Activated T-helper 17 cell treated with anti-CD3 and anti-CD28 coated beads, Interleukin-2, amount 50 U/mL, for 72 hours (primary cell): ENCODE data around the gene SYPL2. TPM values are rescaled to one million over a fixed set of nuclear protein-coding genes. Genes with fewer than 3 reads are reported as not detected.
A peak's percentile ranks its signal among the peaks of the same experiment; 100 is the strongest.

Experiments
- ATAC-seq: fragments of 150-1000 bp; cut with Tn5 transposase; replicated peaks from 2 replicates; pipeline ENCODE4 v1.10.0; 2021; ENCODE audit warnings: mild to moderate bottlenecking, moderate library complexity
- H3K27ac Mint-ChIP-seq: one replicate; pipeline ENCODE4 v1.8.0; 2022; ENCODE audit warnings: mixed read lengths
- H3K27me3 Mint-ChIP-seq: one replicate; pipeline ENCODE4 v1.8.0; 2022; ENCODE audit warnings: mixed read lengths
- H3K36me3 Mint-ChIP-seq: one replicate; pipeline ENCODE4 v1.8.0; 2022; ENCODE audit warnings: low read depth, mild to moderate bottlenecking, mixed read lengths
- H3K4me1 Mint-ChIP-seq: one replicate; pipeline ENCODE4 v1.8.0; 2022; ENCODE audit warnings: mixed read lengths
- H3K4me3 Mint-ChIP-seq: one replicate; pipeline ENCODE4 v1.8.0; 2022; ENCODE audit warnings: mild to moderate bottlenecking, mixed read lengths
- H3K9me3 Mint-ChIP-seq: one replicate; pipeline ENCODE4 v1.8.0; 2022; ENCODE audit warnings: mixed read lengths
- total RNA-seq, 2 donors: library from RNA; stranded (reverse); gene quantifications; one replicate each; pipeline ENCODE4 v1.2.3, GENCODE V29; 2022

Gene SYPL2
- total RNA-seq, 2 donors from 2014 or later = not detected

DNA sequence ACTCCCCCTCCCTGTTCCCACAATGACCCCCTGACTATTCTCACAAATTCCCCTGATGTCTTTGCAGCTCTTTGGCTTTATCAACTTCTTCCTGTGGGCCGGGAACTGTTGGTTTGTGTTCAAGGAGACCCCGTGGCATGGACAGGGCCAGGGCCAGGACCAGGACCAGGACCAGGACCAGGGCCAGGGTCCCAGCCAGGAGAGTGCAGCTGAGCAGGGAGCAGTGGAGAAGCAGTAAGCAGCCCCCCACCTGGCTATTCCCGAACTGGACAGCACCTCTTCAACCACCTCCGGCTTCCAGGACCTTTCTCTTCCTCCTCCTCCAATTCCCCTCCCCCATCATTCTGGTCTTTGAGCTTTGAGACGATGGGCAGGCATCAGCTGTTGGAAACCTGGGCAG, 13.0 kb downstream of the SYPL2 start:
- ATAC-seq = no peak
- Mint-ChIP-seq H3K9me3 (no peaks in the 10 kb centered on the region), H3K36me3 (no peaks in the 10 kb centered on the region), H3K4me3 (no peak overlapping the region), H3K27ac (peak overlapping the region; percentile 43), H3K27me3 (peaks cover 10% of the 10 kb centered on the region), H3K4me1 (peaks cover 14% of the 10 kb centered on the region)

GRCh38 chr1:109479901-109480300, 13.6 kb downstream of the SYPL2 start:
- Mint-ChIP-seq H3K27me3 (peaks cover 10% of the 10 kb centered on the region), H3K9me3 (no peaks in the 10 kb centered on the region), H3K27ac (peak overlapping the region; percentile 43), H3K4me3 (no peak overlapping the region), H3K36me3 (no peaks in the 10 kb centered on the region), H3K4me1 (peaks cover 16% of the 10 kb centered on the region)
- ATAC-seq = no peak

DNA sequence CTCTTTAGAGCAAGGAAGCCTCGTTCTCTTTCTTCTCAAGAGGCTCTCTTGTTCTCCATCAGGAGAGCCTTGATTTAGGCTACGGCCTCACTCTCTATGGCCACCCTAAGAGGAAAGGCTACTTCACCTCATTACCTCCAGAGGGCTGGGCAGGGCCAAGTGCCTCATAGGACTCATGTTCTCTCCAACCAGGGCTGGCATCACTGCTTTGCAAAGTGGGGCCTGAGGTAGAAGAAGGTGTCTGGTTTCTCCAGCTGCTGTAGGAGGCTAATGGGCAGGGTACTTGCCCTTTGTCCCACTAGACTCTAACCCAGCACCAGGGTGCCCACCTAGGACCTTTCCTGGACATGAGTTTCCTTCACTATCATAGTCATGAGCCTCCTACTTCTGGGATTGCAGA, 15.3 kb downstream of the SYPL2 start:
- no peak for ATAC-seq
- no peaks in the 10 kb centered on the region for H3K27me3 Mint-ChIP-seq
- peaks cover 28% of the 10 kb centered on the region for H3K4me1 Mint-ChIP-seq
- no peak overlapping the region for H3K4me3 Mint-ChIP-seq
- no peak overlapping the region for H3K27ac Mint-ChIP-seq
- H3K9me3 Mint-ChIP-seq = no peaks in the 10 kb centered on the region
- peaks cover 7% of the 10 kb centered on the region for H3K36me3 Mint-ChIP-seq

DNA sequence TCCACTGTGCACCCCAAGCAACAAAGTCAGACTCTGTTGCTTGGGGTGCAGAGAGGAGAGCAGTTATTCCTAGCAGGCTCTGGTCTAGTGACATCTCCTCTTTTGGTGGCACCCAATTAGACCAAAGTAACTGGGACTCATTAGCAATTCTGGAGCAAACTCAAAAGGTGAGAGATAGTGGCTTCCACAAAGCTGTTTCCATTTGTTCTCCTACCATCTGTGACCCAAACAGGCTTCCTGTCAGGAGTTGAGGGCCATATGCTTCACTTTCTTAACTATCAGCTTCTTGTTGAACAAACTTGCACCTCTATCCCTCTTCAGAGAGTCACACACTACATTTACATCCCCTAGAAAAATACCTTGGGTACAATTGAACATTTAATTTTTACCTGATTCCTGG, 15.9 kb downstream of the SYPL2 start:
- Mint-ChIP-seq H3K36me3 (peaks cover 10% of the 10 kb centered on the region), H3K27ac (peak overlapping the region; percentile 92), H3K4me1 (peaks cover 29% of the 10 kb centered on the region), H3K4me3 (peak overlapping the region; percentile 91), H3K27me3 (no peaks in the 10 kb centered on the region), H3K9me3 (no peaks in the 10 kb centered on the region)
- no peak for ATAC-seq

GRCh38 chr1:109482791-109483671, 16.7 kb downstream of the SYPL2 start:
- H3K27ac Mint-ChIP-seq = peak overlapping the region; percentile 92
- no peaks in the 10 kb centered on the region for H3K9me3 Mint-ChIP-seq
- peak overlapping the region; percentile 91 for H3K4me3 Mint-ChIP-seq
- peaks cover 17% of the 10 kb centered on the region for H3K36me3 Mint-ChIP-seq
- H3K4me1 Mint-ChIP-seq = peaks cover 29% of the 10 kb centered on the region
- no peaks in the 10 kb centered on the region for H3K27me3 Mint-ChIP-seq
- ATAC-seq = peak; percentile 51

DNA sequence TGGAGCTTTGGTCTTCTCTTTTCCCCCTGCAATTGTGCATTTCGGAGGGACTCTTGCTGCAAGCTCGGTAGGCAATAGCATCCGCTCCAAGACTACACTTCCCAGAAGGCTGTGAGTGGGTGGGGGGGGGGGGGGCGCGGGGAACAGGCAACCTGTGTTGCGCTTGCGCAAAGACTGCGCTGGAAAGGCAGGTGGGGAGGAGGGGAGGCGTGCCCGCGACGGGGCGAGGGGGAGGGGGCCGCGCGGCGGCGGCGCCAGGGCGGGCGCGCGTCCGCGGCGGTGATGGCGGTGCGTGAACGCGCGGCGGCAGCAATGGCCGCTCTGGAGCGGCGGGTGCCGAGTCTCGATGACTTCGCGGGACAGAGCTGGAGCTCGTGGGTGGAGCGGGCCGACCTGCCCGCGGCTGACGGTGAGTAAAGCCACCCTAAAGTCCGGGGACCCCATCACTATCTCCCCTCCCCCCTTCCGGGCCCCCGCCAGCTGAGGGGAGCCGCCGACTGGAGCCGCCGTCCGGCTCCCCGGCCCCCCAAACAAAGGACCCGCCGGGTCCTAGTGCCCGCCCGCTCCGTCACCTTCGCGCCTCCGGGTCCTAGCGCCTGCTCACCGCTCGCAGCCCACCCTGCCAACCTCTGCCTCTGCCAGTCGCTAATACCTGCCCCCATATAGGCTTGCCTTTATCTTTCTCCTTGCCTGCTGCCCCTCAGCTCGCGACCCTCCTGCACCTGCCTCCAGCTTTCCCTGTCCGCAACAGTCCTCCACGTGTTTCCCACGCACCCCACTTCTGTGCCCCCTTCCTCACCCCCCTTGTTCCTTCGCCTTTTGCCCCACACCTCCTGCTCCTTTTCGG, 17.5 kb downstream of the SYPL2 start, which contains the start of gene ATXN7L2:
ATXN7L2 (plus strand) TSS at position 234 of the 847 bp plus-strand sequence; CDS start at position 283, 49 bp downstream.
- ATAC-seq = peak; percentile 77
- H3K27me3 Mint-ChIP-seq = no peaks in the 10 kb centered on the region
- H3K27ac Mint-ChIP-seq = peak within 1 kb of the TSS; percentile 92
- H3K4me1 Mint-ChIP-seq = peaks cover 27% of the 10 kb centered on the region
- no peaks in the 10 kb centered on the region for H3K9me3 Mint-ChIP-seq
- peaks cover 26% of the 10 kb centered on the region for H3K36me3 Mint-ChIP-seq
- H3K4me3 Mint-ChIP-seq = peak within 1 kb of the TSS; percentile 91

GRCh38 chr1:109484519-109484975, 18.2 kb downstream of the SYPL2 start:
- no peaks in the 10 kb centered on the region for H3K27me3 Mint-ChIP-seq
- peak overlapping the region; percentile 91 for H3K4me3 Mint-ChIP-seq
- peaks cover 31% of the 10 kb centered on the region for H3K36me3 Mint-ChIP-seq
- H3K9me3 Mint-ChIP-seq = no peaks in the 10 kb centered on the region
- H3K27ac Mint-ChIP-seq = peak overlapping the region; percentile 87
- no peak for ATAC-seq
- H3K4me1 Mint-ChIP-seq = peaks cover 24% of the 10 kb centered on the region

- peaks cover 35% of the 10 kb centered on the region for H3K36me3 Mint-ChIP-seq
- peak overlapping the region; percentile 91 for H3K4me3 Mint-ChIP-seq
- peaks cover 24% of the 10 kb centered on the region for H3K4me1 Mint-ChIP-seq
- ATAC-seq = no peak
- H3K27ac Mint-ChIP-seq = peak overlapping the region; percentile 87
- H3K9me3 Mint-ChIP-seq = no peaks in the 10 kb centered on the region
- no peaks in the 10 kb centered on the region for H3K27me3 Mint-ChIP-seq
These were observed 18.7 kb downstream of the SYPL2 start for GRCh38 chr1:109485001-109485400.

DNA sequence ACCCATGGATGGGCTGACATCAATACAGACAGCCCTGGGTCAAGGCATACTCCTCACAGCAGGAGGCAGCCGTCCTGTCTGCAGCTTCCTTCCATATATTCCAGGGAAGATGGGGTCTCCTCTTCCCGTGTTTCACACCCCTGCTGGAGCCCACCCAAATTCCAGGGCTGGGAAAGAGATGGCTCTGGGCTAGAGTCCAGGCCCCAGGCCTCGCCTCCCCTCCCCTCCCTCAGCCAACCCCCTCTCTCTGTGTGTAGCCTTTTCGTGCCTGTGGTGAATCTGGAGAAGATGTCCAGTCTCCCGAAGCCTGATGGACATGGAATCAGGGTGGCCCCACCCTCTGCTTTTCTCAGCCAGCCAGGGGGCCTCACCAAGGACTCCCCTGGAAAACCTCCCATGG, 20.9 kb downstream of the SYPL2 start:
- H3K27me3 Mint-ChIP-seq = no peaks in the 10 kb centered on the region
- peak overlapping the region; percentile 58 for H3K27ac Mint-ChIP-seq
- H3K4me3 Mint-ChIP-seq = no peak overlapping the region
- H3K4me1 Mint-ChIP-seq = peaks cover 23% of the 10 kb centered on the region
- no peaks in the 10 kb centered on the region for H3K9me3 Mint-ChIP-seq
- H3K36me3 Mint-ChIP-seq = peaks cover 35% of the 10 kb centered on the region
- ATAC-seq = no peak

DNA sequence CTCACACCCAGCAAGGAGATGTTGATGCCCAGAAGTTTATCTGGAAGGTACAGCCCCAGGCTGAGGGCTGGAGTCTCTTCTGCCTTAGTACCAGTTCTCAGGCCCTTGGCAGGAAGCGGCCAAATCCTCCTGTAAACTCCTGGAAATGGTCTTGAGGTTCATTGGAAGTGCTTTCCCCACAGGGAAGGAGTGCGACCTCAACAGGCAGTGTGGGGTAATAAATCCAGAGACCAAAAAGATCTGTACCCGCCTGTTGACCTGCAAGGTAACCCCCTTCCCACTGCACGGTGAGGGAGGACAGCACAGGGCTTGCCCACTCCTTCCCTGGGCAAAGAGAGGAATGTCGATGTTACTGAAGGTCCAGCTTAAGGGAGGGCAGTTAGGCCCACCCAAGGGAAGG, 21.9 kb downstream of the SYPL2 start:
- no peak for ATAC-seq
- no peaks in the 10 kb centered on the region for H3K9me3 Mint-ChIP-seq
- no peaks in the 10 kb centered on the region for H3K27me3 Mint-ChIP-seq
- no peak overlapping the region for H3K4me3 Mint-ChIP-seq
- H3K27ac Mint-ChIP-seq = peak overlapping the region; percentile 58
- peaks cover 35% of the 10 kb centered on the region for H3K36me3 Mint-ChIP-seq
- H3K4me1 Mint-ChIP-seq = peaks cover 15% of the 10 kb centered on the region

GRCh38 chr1:109488696-109489095, 22.4 kb downstream of the SYPL2 start:
- no peak for ATAC-seq
- no peaks in the 10 kb centered on the region for H3K9me3 Mint-ChIP-seq
- no peak overlapping the region for H3K27ac Mint-ChIP-seq
- peaks cover 35% of the 10 kb centered on the region for H3K36me3 Mint-ChIP-seq
- H3K4me1 Mint-ChIP-seq = peaks cover 15% of the 10 kb centered on the region
- no peak overlapping the region for H3K4me3 Mint-ChIP-seq
- H3K27me3 Mint-ChIP-seq = no peaks in the 10 kb centered on the region

DNA sequence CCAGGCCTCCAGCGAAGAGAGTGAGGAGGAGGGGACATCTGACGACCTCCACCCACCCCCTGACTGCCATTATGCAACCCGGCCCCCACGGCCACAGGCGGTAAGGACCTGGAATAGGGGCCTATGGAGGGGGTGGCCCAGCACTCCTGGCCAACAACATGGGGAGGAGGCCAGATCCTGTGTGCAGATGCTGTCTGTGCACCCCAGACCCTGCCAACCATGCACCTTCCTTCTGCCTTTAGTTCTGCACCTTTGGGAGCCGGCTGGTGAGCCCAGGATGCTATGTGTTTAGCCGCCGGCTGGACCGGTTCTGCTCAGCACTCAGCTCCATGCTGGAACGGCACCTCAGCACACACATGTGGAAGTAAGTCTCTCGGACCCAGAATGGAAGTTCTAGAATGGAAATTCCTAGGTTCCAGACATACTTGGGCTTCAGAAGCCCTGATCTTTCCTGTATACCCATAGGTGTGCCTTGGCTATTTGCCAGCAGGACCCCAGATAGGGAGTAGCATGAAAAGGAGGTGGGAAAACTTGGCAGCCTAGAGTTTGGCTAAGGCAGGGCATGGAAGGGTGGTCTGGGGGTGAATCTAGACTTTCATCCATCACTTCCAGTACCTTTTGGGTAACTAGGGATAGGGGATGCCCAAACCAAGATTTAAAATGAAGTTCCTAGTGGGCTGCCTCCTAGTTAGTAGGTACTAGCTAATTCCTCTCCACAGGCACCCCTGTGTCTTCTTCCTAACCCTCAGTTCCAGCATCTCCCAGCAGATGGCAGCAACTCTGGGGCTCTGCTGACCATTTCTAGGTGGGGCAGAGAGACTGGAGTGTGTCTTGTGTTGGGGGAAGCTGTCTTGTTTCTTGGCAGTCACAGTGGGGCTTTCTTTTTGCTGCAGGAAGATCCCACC, 23.9 kb downstream of the SYPL2 start:
- no peaks in the 10 kb centered on the region for H3K27me3 Mint-ChIP-seq
- H3K4me3 Mint-ChIP-seq = no peak overlapping the region
- H3K27ac Mint-ChIP-seq = no peak overlapping the region
- peaks cover 44% of the 10 kb centered on the region for H3K36me3 Mint-ChIP-seq
- peaks cover 9% of the 10 kb centered on the region for H3K4me1 Mint-ChIP-seq
- H3K9me3 Mint-ChIP-seq = no peaks in the 10 kb centered on the region
- no peak for ATAC-seq

DNA sequence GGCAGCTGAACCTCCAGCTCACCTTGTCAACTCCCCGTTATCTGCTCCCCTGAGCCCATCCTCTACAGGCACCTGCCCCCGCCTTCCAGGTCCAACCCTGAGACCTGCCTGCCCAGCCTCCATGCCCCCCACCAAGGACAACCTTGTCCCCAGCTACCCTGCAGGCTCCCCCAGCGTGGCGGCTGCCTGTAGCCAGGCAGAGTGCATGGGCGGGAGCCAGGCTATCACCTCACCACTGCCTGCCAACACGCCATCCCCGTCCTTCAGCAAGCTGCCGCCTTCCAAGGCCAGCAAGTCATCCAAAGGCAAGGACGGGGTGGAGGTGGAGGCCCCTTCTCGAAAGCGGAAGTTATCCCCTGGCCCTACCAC, 24.6 kb downstream of the SYPL2 start:
- Mint-ChIP-seq H3K4me3 (no peak overlapping the region), H3K9me3 (no peaks in the 10 kb centered on the region), H3K27ac (no peak overlapping the region), H3K4me1 (peaks cover 11% of the 10 kb centered on the region), H3K27me3 (no peaks in the 10 kb centered on the region), H3K36me3 (peaks cover 50% of the 10 kb centered on the region)
- ATAC-seq = no peak

GRCh38 chr1:109491372-109491771, 25.0 kb downstream of the SYPL2 start:
- H3K27me3 Mint-ChIP-seq = no peaks in the 10 kb centered on the region
- peaks cover 13% of the 10 kb centered on the region for H3K4me1 Mint-ChIP-seq
- peaks cover 50% of the 10 kb centered on the region for H3K36me3 Mint-ChIP-seq
- no peak for ATAC-seq
- H3K4me3 Mint-ChIP-seq = no peak overlapping the region
- no peaks in the 10 kb centered on the region for H3K9me3 Mint-ChIP-seq
- no peak overlapping the region for H3K27ac Mint-ChIP-seq
